DMS114 treated with DMSO at 0.1 percent for 48 hours (cell line): Measurements from ENCODE around the gene GJC1.
"Not testable (repeated sequence)": the region's sequence is repeated elsewhere in the genome, so short reads cannot be mapped to it uniquely, and the experiment has no call there.

Experiments used
- DNase-seq: peaks from one replicate; lab custom pipeline; 2025; ENCODE audit not compliant: unreplicated experiment; lab: John Stamatoyannopoulos, UW

The GJC1 gene

GRCh38 chr17:44846206-44846605, 16.1 kb upstream of the GJC1 start:
- DNase-seq, result no peak

GRCh38 chr17:44844390-44844830, 14.3 kb upstream of the GJC1 start:
- DNase-seq, result no peak

- no peak for DNase-seq
Observed at GRCh38 chr17:44842748-44843147, 12.7 kb upstream of the GJC1 start.

GRCh38 chr17:44840936-44841335, 10.8 kb upstream of the GJC1 start:
- DNase-seq, result no peak

- DNase-seq, result no peak
Observed at GRCh38 chr17:44840274-44840673, 10.2 kb upstream of the GJC1 start.

GRCh38 chr17:44837196-44837595, 7.1 kb upstream of the GJC1 start:
- DNase-seq, result no peak

GRCh38 chr17:44832805-44833204, 2.7 kb upstream of the GJC1 start:
- DNase-seq, result no peak

GRCh38 chr17:44831371-44831770, 1.3 kb upstream of the GJC1 start:
- DNase-seq, result no peak

- peak; percentile 20 for DNase-seq
Observed at GRCh38 chr17:44830359-44831288, 537 bp upstream of the GJC1 start.

- peak; percentile 42 for DNase-seq
Observed at GRCh38 chr17:44828919-44829522, 1.1 kb downstream of the GJC1 start.

GRCh38 chr17:44827863-44828262, 2.2 kb downstream of the GJC1 start:
- no peak for DNase-seq

GRCh38 chr17:44826123-44826790, 3.8 kb downstream of the GJC1 start:
- DNase-seq, result no peak

GRCh38 chr17:44825236-44825635, 4.9 kb downstream of the GJC1 start:
- not testable (repeated sequence) for DNase-seq

GRCh38 chr17:44820631-44821212, 9.4 kb downstream of the GJC1 start:
- no peak for DNase-seq

- not testable (repeated sequence) for DNase-seq
Observed at GRCh38 chr17:44818508-44818907, 11.6 kb downstream of the GJC1 start.

GRCh38 chr17:44812263-44812662, 17.8 kb downstream of the GJC1 start:
- DNase-seq, result no peak

GRCh38 chr17:44808656-44809388, 21.3 kb downstream of the GJC1 start:
- DNase-seq, result not testable (repeated sequence)

- no peak for DNase-seq
Observed at GRCh38 chr17:44808156-44808555, 21.9 kb downstream of the GJC1 start.

GRCh38 chr17:44807817-44808155, 22.3 kb downstream of the GJC1 start:
- DNase-seq, result no peak

GRCh38 chr17:44807093-44807816, 22.8 kb downstream of the GJC1 start:
- DNase-seq, result no peak
